Skeletal muscle satellite cell (primary cell): ENCODE data around the gene MS4A2.
"Not testable (repeated sequence)": the region's sequence is repeated elsewhere in the genome, so short reads cannot be mapped to it uniquely, and the experiment has no call there.

Experiments used
- H3K27me3 ChIP-seq: 2 replicates; pipeline ENCODE4 v1.7.0; 2013; ENCODE audit warnings: low read length; ENCODE audit not compliant: control insufficient read depth, insufficient read depth
- H3K36me3 ChIP-seq: 2 replicates; pipeline ENCODE4 v1.7.0; 2013; ENCODE audit warnings: mild to moderate bottlenecking, control low read depth, low read length; ENCODE audit not compliant: insufficient read depth
- H3K4me1 ChIP-seq: 2 replicates; pipeline ENCODE4 v1.7.0; 2013; ENCODE audit warnings: low read length; ENCODE audit not compliant: control insufficient read depth, insufficient read depth
- H3K4me2 ChIP-seq: 2 replicates; pipeline ENCODE4 v1.7.0; 2013; ENCODE audit warnings: mild to moderate bottlenecking, low read length
- H3K4me3 ChIP-seq: 2 replicates; pipeline ENCODE4 v1.7.0; 2013; ENCODE audit warnings: low read length
- H3K9ac ChIP-seq: 2 replicates; pipeline ENCODE4 v1.7.0; 2013; ENCODE audit warnings: mild to moderate bottlenecking, low read depth, low read length, moderate library complexity
- H3K9me3 ChIP-seq: replicated peaks from 2 replicates; pipeline ENCODE4 v1.7.0; 2013; ENCODE audit warnings: mild to moderate bottlenecking, control low read depth, low read length

The MS4A2 gene

DNA sequence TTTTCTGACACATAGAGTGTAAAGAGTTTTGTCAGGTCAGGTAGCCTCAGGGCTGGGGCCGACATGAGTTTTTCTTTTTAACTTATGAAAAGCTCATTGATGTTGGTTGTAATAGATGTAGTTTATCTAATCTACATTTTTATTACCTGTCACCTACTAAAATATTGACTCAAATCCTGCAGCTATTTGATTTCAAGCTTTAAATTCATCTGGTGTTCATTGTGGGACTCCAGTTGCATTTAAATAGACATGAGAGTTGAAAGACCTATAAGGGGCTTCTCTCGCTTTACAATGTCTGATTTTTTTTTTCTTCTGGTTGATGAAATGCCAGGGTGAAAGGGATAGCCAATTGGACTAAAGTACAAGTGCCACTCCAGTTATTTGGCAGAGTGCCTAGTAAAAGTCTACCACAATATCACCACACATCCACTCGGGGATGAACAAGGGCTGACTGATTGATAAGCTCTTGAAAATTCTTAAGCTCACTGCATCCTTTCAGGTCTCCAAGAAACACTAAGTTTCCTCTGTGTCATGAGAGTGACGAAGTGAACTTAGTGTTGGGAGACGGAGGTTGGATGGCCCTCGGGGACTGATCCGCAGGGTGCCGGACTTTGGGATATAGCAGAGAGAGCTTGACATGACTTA is 16.1 kb downstream of the MS4A2 start:
- H3K9ac ChIP-seq, H3K4me1 ChIP-seq, H3K9me3 ChIP-seq, H3K4me2 ChIP-seq, H3K4me3 ChIP-seq, H3K36me3 ChIP-seq, H3K27me3 ChIP-seq: not testable (repeated sequence)

DNA sequence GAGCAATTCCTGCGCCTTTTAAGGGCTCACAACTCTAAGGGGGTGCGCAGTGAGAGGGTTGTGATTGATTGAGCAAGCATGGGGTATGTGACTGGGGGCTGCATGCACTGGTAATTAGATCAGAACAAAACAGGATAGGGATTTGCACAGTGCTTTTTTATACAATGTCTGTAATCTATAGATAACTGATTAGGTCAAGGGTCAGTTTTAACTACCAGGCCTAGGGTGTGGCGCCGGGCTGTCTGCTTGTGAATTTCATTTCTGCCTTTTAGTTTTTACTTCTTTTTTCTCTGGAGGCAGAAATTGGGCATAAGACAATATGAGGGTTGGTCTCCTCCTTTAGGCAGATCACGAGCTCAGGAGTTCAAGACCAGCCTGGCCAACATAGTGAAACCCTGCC is 20.2 kb downstream of the MS4A2 start:
- H3K36me3 ChIP-seq, H3K9ac ChIP-seq, H3K4me2 ChIP-seq: not testable (repeated sequence)

DNA sequence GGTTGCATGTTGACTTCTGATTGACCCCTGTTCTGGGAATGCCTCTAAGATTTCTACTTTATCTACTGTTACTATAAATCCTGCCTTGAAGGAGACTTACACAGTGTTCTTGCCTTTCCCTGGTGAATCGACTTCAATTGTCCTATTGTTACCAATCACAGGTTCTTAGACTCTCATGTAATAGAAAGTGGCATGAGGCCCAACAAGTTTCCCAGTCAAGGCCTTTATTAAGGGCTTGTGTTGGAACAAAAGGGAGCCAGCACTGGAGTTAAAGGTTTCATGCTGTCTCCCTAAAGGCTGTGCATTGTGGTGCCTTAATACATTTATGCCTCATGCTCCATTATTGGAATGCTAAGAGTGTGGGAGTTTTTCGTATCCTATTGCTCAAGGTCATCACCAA is 23.3 kb downstream of the MS4A2 start:
- Histone ChIP-seq H3K4me3 (no peak overlapping the region), H3K4me2 (no peak overlapping the region), H3K36me3 (no peaks in the 10 kb centered on the region), H3K27me3 (no peaks in the 10 kb centered on the region), H3K9ac (no peak overlapping the region), H3K4me1 (no peaks in the 10 kb centered on the region), H3K9me3 (no peaks in the 10 kb centered on the region)

More for the DNA sequence above, 20.2 kb downstream of the MS4A2 start:
- not testable (repeated sequence) for H3K4me1 ChIP-seq, H3K9me3 ChIP-seq, H3K4me3 ChIP-seq, H3K27me3 ChIP-seq

DNA sequence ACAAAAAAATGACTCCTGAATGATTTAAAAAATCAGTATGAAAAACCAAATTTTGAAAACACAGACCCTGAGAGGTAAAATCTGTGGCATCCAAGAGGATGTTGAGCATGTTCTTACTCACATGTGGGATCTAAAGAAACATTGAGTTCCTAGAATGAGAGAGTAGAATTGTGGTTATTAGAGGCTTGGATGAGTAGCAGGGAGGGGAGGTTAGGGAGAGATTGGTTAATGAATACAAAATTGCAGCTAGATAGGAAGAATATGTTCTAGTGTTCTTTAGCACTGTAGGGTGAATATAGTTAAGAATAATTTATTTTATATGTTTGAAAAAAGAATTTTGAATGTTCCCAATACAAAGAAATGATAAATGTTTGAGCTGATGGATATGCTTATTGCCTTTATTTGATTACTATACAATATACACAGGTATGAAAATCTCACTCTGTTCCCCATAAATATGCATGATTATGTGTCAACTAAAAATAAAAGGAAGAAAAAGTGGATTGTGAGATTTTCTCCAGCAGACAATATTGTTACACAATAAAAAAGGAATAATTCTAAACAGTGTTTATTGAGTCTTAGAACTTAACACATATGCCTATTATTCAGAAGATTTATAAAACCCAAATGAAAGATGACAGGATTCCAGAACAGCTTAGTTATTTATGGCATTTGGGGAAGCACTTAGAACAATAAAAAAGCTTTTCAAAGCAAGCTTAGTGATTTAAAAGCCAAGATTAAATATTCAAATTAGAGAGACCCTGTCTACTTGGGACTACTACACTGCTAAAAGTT is 28.7 kb downstream of the MS4A2 start:
- Histone ChIP-seq H3K27me3 (no peaks in the 10 kb centered on the region), H3K4me2 (no peak overlapping the region), H3K36me3 (no peaks in the 10 kb centered on the region), H3K4me3 (no peak overlapping the region), H3K9ac (no peak overlapping the region), H3K4me1 (no peaks in the 10 kb centered on the region), H3K9me3 (no peaks in the 10 kb centered on the region)

DNA sequence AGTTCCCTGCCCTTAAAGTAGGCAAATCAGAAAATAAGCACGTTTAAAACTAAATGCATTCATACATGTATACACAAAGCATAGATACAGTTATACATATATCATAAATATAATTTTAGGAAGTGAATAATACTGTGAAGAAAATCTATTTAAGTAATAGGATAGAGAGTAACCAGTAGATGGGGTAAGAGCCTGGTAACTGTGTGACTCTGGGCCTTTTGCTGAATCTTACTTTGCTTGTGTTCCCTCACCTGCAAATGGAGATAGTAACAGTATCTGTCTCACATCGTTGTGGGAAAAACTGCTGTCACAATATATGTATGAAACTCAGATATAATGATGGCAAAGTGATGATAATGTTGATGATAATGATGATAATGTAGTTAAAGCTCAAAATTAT is 29.9 kb downstream of the MS4A2 start:
- H3K9me3 ChIP-seq: no peaks in the 10 kb centered on the region
- H3K9ac ChIP-seq: no peak overlapping the region
- no peaks in the 10 kb centered on the region for H3K27me3 ChIP-seq
- H3K4me2 ChIP-seq: no peak overlapping the region
- no peak overlapping the region for H3K4me3 ChIP-seq
- H3K36me3 ChIP-seq: no peaks in the 10 kb centered on the region
- H3K4me1 ChIP-seq: no peaks in the 10 kb centered on the region

DNA sequence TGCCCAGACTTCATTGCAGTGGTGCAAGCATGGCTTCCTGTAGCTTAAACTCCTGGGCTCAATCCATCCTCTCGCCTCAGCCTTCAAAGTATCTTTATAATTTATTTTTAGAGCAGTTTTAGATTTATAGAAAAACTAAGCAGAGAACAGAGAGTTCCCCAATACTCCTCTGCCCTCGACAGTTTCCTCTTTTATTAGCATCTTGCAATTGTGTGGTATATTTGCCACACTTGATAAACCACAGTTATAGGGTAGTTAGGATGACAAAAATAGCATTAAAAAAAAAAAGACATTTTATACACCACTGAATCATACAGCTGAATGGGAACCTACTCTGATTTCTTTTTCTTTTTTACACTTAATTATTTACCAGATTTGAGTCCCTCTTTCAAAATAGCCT is 31.2 kb downstream of the MS4A2 start:
- H3K4me2 ChIP-seq: no peak overlapping the region
- H3K9me3 ChIP-seq: no peaks in the 10 kb centered on the region
- no peak overlapping the region for H3K9ac ChIP-seq
- no peaks in the 10 kb centered on the region for H3K4me1 ChIP-seq
- no peak overlapping the region for H3K4me3 ChIP-seq
- no peaks in the 10 kb centered on the region for H3K27me3 ChIP-seq
- no peaks in the 10 kb centered on the region for H3K36me3 ChIP-seq

DNA sequence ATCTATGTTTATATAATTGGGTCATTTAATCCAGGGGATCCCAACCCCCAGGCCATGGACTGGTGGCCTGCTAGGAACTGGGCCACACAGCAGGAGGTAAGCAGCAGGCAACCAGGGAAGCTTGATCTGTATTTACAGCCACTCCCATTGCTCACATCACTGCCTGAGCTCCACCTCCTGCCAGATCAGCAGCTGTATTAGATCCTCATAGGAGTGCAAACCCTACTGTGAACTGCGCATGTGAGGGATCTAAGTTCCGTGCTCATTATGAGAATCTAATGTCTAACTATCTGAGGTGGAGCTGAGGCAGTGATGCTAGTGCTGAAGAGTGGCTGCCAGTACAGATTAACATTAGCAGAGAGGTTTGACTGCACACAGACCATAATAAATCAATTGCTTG is 32.8 kb downstream of the MS4A2 start:
- no peaks in the 10 kb centered on the region for H3K4me1 ChIP-seq
- no peaks in the 10 kb centered on the region for H3K27me3 ChIP-seq
- no peak overlapping the region for H3K4me2 ChIP-seq
- no peaks in the 10 kb centered on the region for H3K9me3 ChIP-seq
- no peak overlapping the region for H3K4me3 ChIP-seq
- no peak overlapping the region for H3K9ac ChIP-seq
- H3K36me3 ChIP-seq: no peaks in the 10 kb centered on the region

DNA sequence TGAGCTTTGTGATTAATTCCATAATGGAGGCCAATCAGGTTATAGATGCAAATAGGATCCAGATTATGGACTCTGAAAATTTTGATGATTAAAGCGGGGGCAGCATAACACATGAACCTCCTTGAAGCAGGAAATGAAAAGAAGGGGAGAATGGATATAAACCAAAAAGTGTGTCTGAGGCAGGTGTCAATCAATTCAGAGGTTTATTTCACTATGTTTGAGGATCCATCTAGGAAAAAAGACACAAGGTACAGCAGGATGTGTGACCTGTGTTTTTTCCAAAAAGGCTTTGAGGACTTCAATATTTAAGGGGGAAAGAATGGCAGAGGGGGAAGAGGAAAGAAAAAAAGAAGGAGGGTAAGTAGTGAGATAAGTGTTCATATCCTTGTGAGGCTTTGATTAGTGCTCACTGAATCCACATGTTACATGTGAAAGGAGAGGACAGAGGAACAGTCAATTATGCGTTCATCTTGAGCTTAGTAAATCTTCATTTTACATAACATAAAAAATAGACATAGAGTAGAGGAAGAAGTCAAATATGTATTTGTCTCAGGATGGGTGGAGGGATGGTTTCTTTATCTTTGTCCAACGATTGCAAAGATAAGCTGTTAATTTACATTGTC is 34.1 kb downstream of the MS4A2 start:
- H3K27me3 ChIP-seq: no peaks in the 10 kb centered on the region
- no peak overlapping the region for H3K4me3 ChIP-seq
- no peak overlapping the region for H3K4me2 ChIP-seq
- no peaks in the 10 kb centered on the region for H3K9me3 ChIP-seq
- no peaks in the 10 kb centered on the region for H3K4me1 ChIP-seq
- H3K36me3 ChIP-seq: no peaks in the 10 kb centered on the region
- H3K9ac ChIP-seq: no peak overlapping the region

DNA sequence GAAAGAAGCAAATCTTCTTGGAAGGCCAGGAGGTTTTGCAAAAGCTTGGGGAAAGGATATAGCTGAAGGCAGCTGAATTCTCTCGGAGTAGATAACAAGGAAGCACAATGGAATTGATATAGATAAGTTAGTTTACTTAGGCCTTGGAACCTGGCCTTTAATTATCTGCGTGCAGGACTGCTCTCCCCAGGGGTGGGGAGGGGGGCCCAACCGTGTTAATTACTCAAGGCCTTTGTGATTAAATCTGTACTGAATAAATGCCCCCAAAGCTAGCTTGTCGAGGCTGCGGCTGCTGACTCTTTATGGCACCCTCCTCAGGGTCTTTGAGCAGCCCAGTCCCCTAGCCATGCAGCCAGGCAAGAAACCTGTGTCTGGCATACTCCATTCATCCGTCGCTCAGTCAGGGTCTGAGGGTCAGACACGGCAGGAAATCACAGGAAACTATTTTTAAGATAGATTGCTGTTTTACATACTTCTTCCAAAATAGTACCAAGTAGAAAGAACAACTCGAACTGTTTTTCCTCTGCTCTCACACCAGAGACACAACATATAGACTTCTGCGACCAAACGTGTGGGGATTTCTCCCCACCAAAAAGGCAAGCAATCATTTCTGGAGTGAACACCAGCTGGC is 36.5 kb downstream of the MS4A2 start:
- Histone ChIP-seq H3K4me1 (no peaks in the 10 kb centered on the region), H3K36me3 (no peaks in the 10 kb centered on the region), H3K4me3 (no peak overlapping the region), H3K9ac (no peak overlapping the region), H3K4me2 (no peak overlapping the region), H3K27me3 (no peaks in the 10 kb centered on the region), H3K9me3 (no peaks in the 10 kb centered on the region)

DNA sequence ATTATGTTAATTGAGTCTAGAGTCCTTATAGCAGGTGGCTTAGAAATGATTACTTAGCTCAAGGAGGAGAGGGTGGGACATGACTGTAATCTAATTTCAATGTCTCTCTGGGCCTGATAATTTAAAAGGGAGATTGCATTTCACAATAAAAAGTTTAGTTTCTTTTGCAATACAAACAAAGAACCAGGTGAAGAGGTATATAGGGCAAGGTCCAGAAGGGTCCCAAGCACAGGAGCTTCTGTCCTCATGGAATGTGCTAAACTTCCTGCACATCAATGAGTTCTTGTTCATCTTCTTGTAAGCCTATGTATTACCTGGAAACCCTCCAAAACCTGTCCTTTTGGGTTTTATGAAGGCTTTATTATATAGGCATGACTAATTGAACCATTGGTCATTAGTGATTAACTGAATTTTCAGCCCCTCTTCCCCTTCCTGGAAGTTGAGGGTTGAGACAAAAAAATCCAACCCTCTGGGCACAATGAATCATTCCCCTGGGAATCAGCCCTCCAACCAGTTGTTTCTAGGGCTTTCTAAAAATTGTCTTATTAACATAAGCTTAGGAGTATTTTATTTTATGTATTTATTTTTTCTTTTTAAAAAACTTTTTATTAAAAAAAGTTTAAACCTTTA is 37.6 kb downstream of the MS4A2 start:
- Histone ChIP-seq H3K27me3 (no peaks in the 10 kb centered on the region), H3K36me3 (no peaks in the 10 kb centered on the region), H3K4me1 (no peaks in the 10 kb centered on the region), H3K9ac (no peak overlapping the region), H3K4me2 (no peak overlapping the region), H3K4me3 (no peak overlapping the region), H3K9me3 (no peaks in the 10 kb centered on the region)

DNA sequence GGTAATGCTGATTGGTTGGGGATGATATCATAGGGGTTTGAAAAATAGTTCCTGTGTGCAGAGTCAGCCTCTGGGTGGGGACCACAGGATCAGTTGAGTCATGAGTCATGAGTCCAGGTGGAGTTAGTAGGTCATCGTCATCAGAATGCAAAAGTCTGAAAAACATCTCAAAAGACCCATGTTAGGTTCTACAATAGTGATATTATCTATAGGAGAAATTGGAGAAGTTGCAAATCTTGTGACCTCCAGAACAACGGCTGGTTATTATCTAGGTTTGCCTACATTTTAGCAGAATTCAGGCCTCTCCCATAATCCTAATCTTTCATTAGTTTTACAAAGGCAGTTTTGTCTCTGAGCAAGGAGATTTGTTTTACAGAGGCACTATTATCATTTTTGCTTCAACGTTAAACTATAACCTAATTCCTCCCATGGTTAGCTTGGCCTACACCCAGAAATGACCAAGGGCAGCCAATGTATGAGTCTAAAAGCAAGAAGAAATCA is 38.9 kb downstream of the MS4A2 start:
- no peaks in the 10 kb centered on the region for H3K4me1 ChIP-seq

More for the DNA sequence above, 38.9 kb downstream of the MS4A2 start:
- Histone ChIP-seq H3K9ac (no peak overlapping the region), H3K4me3 (no peak overlapping the region), H3K36me3 (no peaks in the 10 kb centered on the region), H3K27me3 (no peaks in the 10 kb centered on the region), H3K9me3 (no peaks in the 10 kb centered on the region), H3K4me2 (no peak overlapping the region)
